ENCODE results near the gene IKZF4.

The IKZF4 gene

GRCh38 chr12:56061982-56062381 lies 41.1 kb downstream of the IKZF4 start:
- DNase-seq (ENCODE audit: low spot score): no peak
- Histone ChIP-seq H3K4me3 (ENCODE audit: low read length in 2 of 2) (no peak overlapping the region), H4K8ac (ENCODE audit: low read depth, low read length) (no peak overlapping the region), H3K14ac (ENCODE audit: low read length) (no peak overlapping the region), H2AK5ac (ENCODE audit: low read depth, low read length) (no peak overlapping the region), H2BK5ac (ENCODE audit: low read length) (no peak overlapping the region), H3K4ac (ENCODE audit: low read length) (no peak overlapping the region), H3K27me3 (ENCODE audit: control insufficient read depth in 3 of 3, insufficient read depth in 3 of 3, low read depth in 1 of 3, low read length in 3 of 3) (no peaks in the 10 kb centered on the region), H3K9me3 (replicated peaks in 1 of 2; ENCODE audit: control insufficient read depth in 2 of 2, insufficient read depth in 1 of 2, low read depth in 1 of 2, low read length in 2 of 2) (no peaks in the 10 kb centered on the region), H2AFZ (ENCODE audit: low read length) (no peak overlapping the region), H3K36me3 (replicated peaks in 1 of 2; ENCODE audit: control insufficient read depth in 2 of 2, insufficient read depth in 2 of 2, low read length in 2 of 2) (no peaks in the 10 kb centered on the region), H3K9ac (ENCODE audit: low read depth, low read length, poor library complexity) (no peak overlapping the region), H3K79me1 (ENCODE audit: low read depth, low read length) (no peaks in the 10 kb centered on the region), H3K4me2 (ENCODE audit: insufficient read depth, low read length, poor library complexity, severe bottlenecking) (no peak overlapping the region), H2BK12ac (ENCODE audit: low read length) (no peak overlapping the region), H2BK15ac (ENCODE audit: low read length) (no peak overlapping the region), H3K18ac (ENCODE audit: low read length) (no peak overlapping the region), H4K91ac (ENCODE audit: low read depth, low read length, poor library complexity) (no peak overlapping the region), H2BK120ac (ENCODE audit: low read depth, low read length) (no peak overlapping the region), H3K23ac (ENCODE audit: low read depth, low read length, poor library complexity) (no peak overlapping the region), H3K27ac (replicated peaks; ENCODE audit: low read length) (no peak overlapping the region), H3K4me1 (ENCODE audit: control insufficient read depth in 2 of 2, insufficient read depth in 1 of 2, low read depth in 1 of 2, low read length in 2 of 2) (no peaks in the 10 kb centered on the region)
- no CpG with 5 or more reads among the region's 5 CpGs for WGBS, 2 donors (ENCODE audit: extremely low coverage in 2 of 2, insufficient read length in 2 of 2, insufficient replicate concordance in 1 of 2)

GRCh38 chr12:56062996-56063395 lies 42.2 kb downstream of the IKZF4 start:
- Histone ChIP-seq H3K36me3 (replicated peaks in 1 of 2; ENCODE audit: control insufficient read depth in 2 of 2, insufficient read depth in 2 of 2, low read length in 2 of 2) (no peaks in the 10 kb centered on the region), H2BK15ac (ENCODE audit: low read length) (no peak overlapping the region), H3K27me3 (ENCODE audit: control insufficient read depth in 3 of 3, insufficient read depth in 3 of 3, low read depth in 1 of 3, low read length in 3 of 3) (no peaks in the 10 kb centered on the region), H3K79me1 (ENCODE audit: low read depth, low read length) (no peaks in the 10 kb centered on the region), H2AFZ (ENCODE audit: low read length) (no peak overlapping the region), H2BK12ac (ENCODE audit: low read length) (no peak overlapping the region), H4K8ac (ENCODE audit: low read depth, low read length) (no peak overlapping the region), H3K27ac (replicated peaks; ENCODE audit: low read length) (no peak overlapping the region), H2BK5ac (ENCODE audit: low read length) (no peak overlapping the region), H3K14ac (ENCODE audit: low read length) (no peak overlapping the region), H3K4me1 (ENCODE audit: control insufficient read depth in 2 of 2, insufficient read depth in 1 of 2, low read depth in 1 of 2, low read length in 2 of 2) (no peaks in the 10 kb centered on the region), H2BK120ac (ENCODE audit: low read depth, low read length) (no peak overlapping the region), H4K91ac (ENCODE audit: low read depth, low read length, poor library complexity) (no peak overlapping the region), H3K4me3 (ENCODE audit: low read length in 2 of 2) (no peak overlapping the region), H3K4me2 (ENCODE audit: insufficient read depth, low read length, poor library complexity, severe bottlenecking) (no peak overlapping the region), H3K4ac (ENCODE audit: low read length) (no peak overlapping the region), H3K9ac (ENCODE audit: low read depth, low read length, poor library complexity) (no peak overlapping the region), H3K18ac (ENCODE audit: low read length) (no peak overlapping the region), H3K9me3 (replicated peaks in 1 of 2; ENCODE audit: control insufficient read depth in 2 of 2, insufficient read depth in 1 of 2, low read depth in 1 of 2, low read length in 2 of 2) (no peaks in the 10 kb centered on the region), H3K23ac (ENCODE audit: low read depth, low read length, poor library complexity) (no peak overlapping the region), H2AK5ac (ENCODE audit: low read depth, low read length) (no peak overlapping the region)
- no peak for DNase-seq (ENCODE audit: low spot score)

GRCh38 chr12:56071648-56072047 lies 50.8 kb downstream of the IKZF4 start:
- Histone ChIP-seq H3K18ac (ENCODE audit: low read length) (no peak overlapping the region), H3K14ac (ENCODE audit: low read length) (no peak overlapping the region), H3K27me3 (ENCODE audit: control insufficient read depth in 3 of 3, insufficient read depth in 3 of 3, low read depth in 1 of 3, low read length in 3 of 3) (no peaks in the 10 kb centered on the region), H3K79me1 (ENCODE audit: low read depth, low read length) (no peaks in the 10 kb centered on the region), H2BK12ac (ENCODE audit: low read length) (no peak overlapping the region), H4K8ac (ENCODE audit: low read depth, low read length) (no peak overlapping the region), H4K91ac (ENCODE audit: low read depth, low read length, poor library complexity) (no peak overlapping the region), H2BK15ac (ENCODE audit: low read length) (no peak overlapping the region), H2BK5ac (ENCODE audit: low read length) (no peak overlapping the region), H3K4me3 (ENCODE audit: low read length in 2 of 2) (no peak overlapping the region), H3K4me1 (ENCODE audit: control insufficient read depth in 2 of 2, insufficient read depth in 1 of 2, low read depth in 1 of 2, low read length in 2 of 2) (no peaks in the 10 kb centered on the region), H2AFZ (ENCODE audit: low read length) (no peak overlapping the region), H3K4me2 (ENCODE audit: insufficient read depth, low read length, poor library complexity, severe bottlenecking) (no peak overlapping the region), H3K9ac (ENCODE audit: low read depth, low read length, poor library complexity) (no peak overlapping the region), H3K23ac (ENCODE audit: low read depth, low read length, poor library complexity) (no peak overlapping the region), H2AK5ac (ENCODE audit: low read depth, low read length) (no peak overlapping the region), H2BK120ac (ENCODE audit: low read depth, low read length) (no peak overlapping the region), H3K27ac (replicated peaks; ENCODE audit: low read length) (no peak overlapping the region), H3K36me3 (replicated peaks in 1 of 2; ENCODE audit: control insufficient read depth in 2 of 2, insufficient read depth in 2 of 2, low read length in 2 of 2) (no peaks in the 10 kb centered on the region), H3K4ac (ENCODE audit: low read length) (no peak overlapping the region), H3K9me3 (replicated peaks in 1 of 2; ENCODE audit: control insufficient read depth in 2 of 2, insufficient read depth in 1 of 2, low read depth in 1 of 2, low read length in 2 of 2) (no peaks in the 10 kb centered on the region)
- no peak for DNase-seq (ENCODE audit: low spot score)
- no CpG with 5 or more reads among the region's 4 CpGs for WGBS, 2 donors (ENCODE audit: extremely low coverage in 2 of 2, insufficient read length in 2 of 2, insufficient replicate concordance in 1 of 2)

GRCh38 chr12:56074396-56074795 lies 53.6 kb downstream of the IKZF4 start:
- no peak overlapping the region for H3K4ac ChIP-seq (ENCODE audit: low read length)
- H3K9ac ChIP-seq (ENCODE audit: low read depth, low read length, poor library complexity): no peak overlapping the region
- no peak overlapping the region for H3K4me2 ChIP-seq (ENCODE audit: insufficient read depth, low read length, poor library complexity, severe bottlenecking)
- no peak overlapping the region for H3K23ac ChIP-seq (ENCODE audit: low read depth, low read length, poor library complexity)
- H3K36me3 ChIP-seq (replicated peaks in 1 of 2; ENCODE audit: control insufficient read depth in 2 of 2, insufficient read depth in 2 of 2, low read length in 2 of 2): no peaks in the 10 kb centered on the region
- no peak overlapping the region for H2BK120ac ChIP-seq (ENCODE audit: low read depth, low read length)
- no peak overlapping the region for H2AK5ac ChIP-seq (ENCODE audit: low read depth, low read length)
- no peaks in the 10 kb centered on the region for H3K9me3 ChIP-seq (replicated peaks in 1 of 2; ENCODE audit: control insufficient read depth in 2 of 2, insufficient read depth in 1 of 2, low read depth in 1 of 2, low read length in 2 of 2)
- H3K27ac ChIP-seq (replicated peaks; ENCODE audit: low read length): no peak overlapping the region
- no peak overlapping the region for H2BK15ac ChIP-seq (ENCODE audit: low read length)
- H2AFZ ChIP-seq (ENCODE audit: low read length): no peak overlapping the region
- H3K4me3 ChIP-seq (ENCODE audit: low read length in 2 of 2): no peak overlapping the region
- no peak overlapping the region for H3K14ac ChIP-seq (ENCODE audit: low read length)
- WGBS, 2 donors (ENCODE audit: extremely low coverage in 2 of 2, insufficient read length in 2 of 2, insufficient replicate concordance in 1 of 2): no CpG with 5 or more reads among the region's 5 CpGs
- H2BK5ac ChIP-seq (ENCODE audit: low read length): no peak overlapping the region
- H4K91ac ChIP-seq (ENCODE audit: low read depth, low read length, poor library complexity): no peak overlapping the region
- no peak overlapping the region for H3K18ac ChIP-seq (ENCODE audit: low read length)
- no peak overlapping the region for H4K8ac ChIP-seq (ENCODE audit: low read depth, low read length)
- no peaks in the 10 kb centered on the region for H3K79me1 ChIP-seq (ENCODE audit: low read depth, low read length)
- no peaks in the 10 kb centered on the region for H3K4me1 ChIP-seq (ENCODE audit: control insufficient read depth in 2 of 2, insufficient read depth in 1 of 2, low read depth in 1 of 2, low read length in 2 of 2)
- DNase-seq (ENCODE audit: low spot score): no peak
- H3K27me3 ChIP-seq (ENCODE audit: control insufficient read depth in 3 of 3, insufficient read depth in 3 of 3, low read depth in 1 of 3, low read length in 3 of 3): peaks cover 0 to 5% (median 0%) of the 10 kb centered on the region in 3 experiments
- no peak overlapping the region for H2BK12ac ChIP-seq (ENCODE audit: low read length)

All from neuronal stem cell (in vitro differentiated cells).